HepG2 (cell line): Measurements from ENCODE around the gene MSI2. TPM values are rescaled to one million over a fixed set of nuclear protein-coding genes. Genes with fewer than 3 reads are reported as not detected.

Experiments
- BRD4 ChIP-seq: sonication (generic); formaldehyde crosslinking; IDR thresholded peaks from 2 replicates; pipeline ENCODE4 v1.4.0; 2020; ENCODE audit warnings: missing genetic modification reagents
- CAMTA2 ChIP-seq: sonication (generic); formaldehyde crosslinking; IDR thresholded peaks from 2 replicates; pipeline ENCODE4 v1.4.0; 2020; ENCODE audit warnings: mild to moderate bottlenecking, missing genetic modification reagents, borderline replicate concordance
- HBP1 ChIP-seq: IDR thresholded peaks from 2 replicates; pipeline ENCODE4 v1.6.1; 2016; ENCODE audit warnings: low read depth, control low read depth
- KLF9 ChIP-seq: IDR thresholded peaks from 2 replicates; pipeline ENCODE4 v1.6.1; 2016; ENCODE audit warnings: low read depth
- KMT2B ChIP-seq: IDR thresholded peaks from 2 replicates; pipeline ENCODE4 v1.6.1; 2016; ENCODE audit warnings: missing genetic modification reagents, missing compliant biosample characterization
- MATR3 ChIP-seq: sonication (generic); formaldehyde crosslinking; IDR thresholded peaks from 2 replicates; pipeline ENCODE4 v1.4.0; 2020; ENCODE audit warnings: missing genetic modification reagents
- MLLT10 ChIP-seq: sonication (generic); formaldehyde crosslinking; IDR thresholded peaks from 2 replicates; pipeline ENCODE4 v1.4.0; 2020; ENCODE audit warnings: missing genetic modification reagents
- NBN ChIP-seq: fragments of 450-650 bp; conservative IDR thresholded peaks from 2 replicates; pipeline ENCODE4 v1.6.1; 2017
- NFIB ChIP-seq: sonication (generic); formaldehyde crosslinking; IDR thresholded peaks from 2 replicates; pipeline ENCODE4 v1.9.0; 2021; ENCODE audit warnings: missing genetic modification reagents, mild to moderate bottlenecking, borderline replicate concordance
- NFKB2 ChIP-seq: sonication (generic); formaldehyde crosslinking; IDR thresholded peaks from 2 replicates; pipeline ENCODE4 v1.4.0; 2020; ENCODE audit warnings: missing genetic modification reagents, borderline replicate concordance
- PCBP1 ChIP-seq: fragments of 200-400 bp; formaldehyde crosslinking; IDR thresholded peaks from 2 replicates; pipeline ENCODE4 v1.6.1; 2017; ENCODE audit warnings: mild to moderate bottlenecking, low read depth, low read length, borderline replicate concordance
- PRPF4 ChIP-seq: fragments of 200-400 bp; formaldehyde crosslinking; IDR thresholded peaks from 2 replicates; pipeline ENCODE4 v1.6.1; 2016; ENCODE audit warnings: low read length, low read depth; ENCODE audit not compliant: poor library complexity, severe bottlenecking
- RBM22 ChIP-seq: fragments of 200-400 bp; formaldehyde crosslinking; optimal IDR thresholded peaks from 2 replicates; pipeline ENCODE3; 2017; ENCODE audit warnings: mild to moderate bottlenecking, low read length, moderate library complexity
- REXO4 ChIP-seq: sonication (generic); formaldehyde crosslinking; IDR thresholded peaks from 2 replicates; pipeline ENCODE4 v1.8.0; 2022; ENCODE audit warnings: missing genetic modification reagents, mild to moderate bottlenecking, borderline replicate concordance
- SAFB2 ChIP-seq: sonication (generic); formaldehyde crosslinking; IDR thresholded peaks from 2 replicates; pipeline ENCODE4 v1.5.1; 2020; ENCODE audit warnings: missing genetic modification reagents, low read depth, mild to moderate bottlenecking, borderline replicate concordance
- TBX2 ChIP-seq: sonication (generic); formaldehyde crosslinking; IDR thresholded peaks from 2 replicates; pipeline ENCODE4 v1.5.0; 2020; ENCODE audit warnings: missing genetic modification reagents, mild to moderate bottlenecking, borderline replicate concordance
- TCF7 ChIP-seq: sonication (generic); IDR thresholded peaks from 2 replicates; pipeline ENCODE4 v1.6.1; 2016; ENCODE audit warnings: antibody characterized with exemption, low read depth
- WIZ ChIP-seq: sonication (generic); formaldehyde crosslinking; IDR thresholded peaks from 2 replicates; pipeline ENCODE4 v1.5.1; 2020; ENCODE audit warnings: mild to moderate bottlenecking, missing genetic modification reagents
- ZBTB3 ChIP-seq: sonication (generic); formaldehyde crosslinking; IDR thresholded peaks from 2 replicates; pipeline ENCODE4 v1.4.0; 2020; ENCODE audit warnings: low read depth, mild to moderate bottlenecking, moderate library complexity, missing genetic modification reagents, borderline replicate concordance
- ZNF138 ChIP-seq: sonication (generic); formaldehyde crosslinking; IDR thresholded peaks from 2 replicates; pipeline ENCODE4 v1.5.0; 2020; ENCODE audit warnings: mild to moderate bottlenecking, low read depth, missing genetic modification reagents
- ZNF180 ChIP-seq: sonication (generic); formaldehyde crosslinking; IDR thresholded peaks from 2 replicates; pipeline ENCODE4 v1.4.0; 2020; ENCODE audit warnings: low read depth, missing genetic modification reagents, borderline replicate concordance
- ZNF20 ChIP-seq: sonication (generic); formaldehyde crosslinking; IDR thresholded peaks from 2 replicates; pipeline ENCODE4 v1.4.0; 2020; ENCODE audit warnings: mild to moderate bottlenecking, moderate library complexity, missing genetic modification reagents
- ZNF232 ChIP-seq: sonication (generic); formaldehyde crosslinking; IDR thresholded peaks from 2 replicates; pipeline ENCODE4 v1.4.0; 2020; ENCODE audit warnings: missing genetic modification reagents, borderline replicate concordance
- ZNF235 ChIP-seq: sonication (generic); formaldehyde crosslinking; IDR thresholded peaks from 2 replicates; pipeline ENCODE4 v1.8.1; 2023; ENCODE audit warnings: mild to moderate bottlenecking, missing genetic modification reagents, borderline replicate concordance
- ZNF30 ChIP-seq: sonication (generic); formaldehyde crosslinking; IDR thresholded peaks from 2 replicates; pipeline ENCODE4 v1.5.0; 2020; ENCODE audit warnings: mild to moderate bottlenecking, missing genetic modification reagents
- ZNF326 ChIP-seq: sonication (generic); formaldehyde crosslinking; IDR thresholded peaks from 2 replicates; pipeline ENCODE4 v1.4.0; 2020; ENCODE audit warnings: missing genetic modification reagents, borderline replicate concordance
- ZNF382 ChIP-seq: sonication (generic); formaldehyde crosslinking; IDR thresholded peaks from 2 replicates; pipeline ENCODE4 v1.5.0; 2020; ENCODE audit warnings: missing genetic modification reagents, mild to moderate bottlenecking, borderline replicate concordance
- ZNF441 ChIP-seq: sonication (generic); formaldehyde crosslinking; IDR thresholded peaks from 2 replicates; pipeline ENCODE4 v1.7.0; 2021; ENCODE audit warnings: missing genetic modification reagents, borderline replicate concordance
- ZNF546 ChIP-seq: sonication (generic); formaldehyde crosslinking; conservative IDR thresholded peaks from 2 replicates; pipeline ENCODE4 v1.8.1; 2023; ENCODE audit warnings: mild to moderate bottlenecking, missing genetic modification reagents
- ZNF746 ChIP-seq: sonication (generic); formaldehyde crosslinking; IDR thresholded peaks from 2 replicates; pipeline ENCODE4 v1.8.0; 2022; ENCODE audit warnings: mild to moderate bottlenecking, missing genetic modification reagents
- ZNF749 ChIP-seq: sonication (generic); formaldehyde crosslinking; IDR thresholded peaks from 2 replicates; pipeline ENCODE4 v1.8.0; 2022; ENCODE audit warnings: mild to moderate bottlenecking, missing genetic modification reagents, moderate library complexity, borderline replicate concordance
- ZUFSP ChIP-seq: sonication (generic); formaldehyde crosslinking; IDR thresholded peaks from 2 replicates; pipeline ENCODE4 v1.9.0; 2021; ENCODE audit warnings: missing genetic modification reagents, mild to moderate bottlenecking, borderline replicate concordance
- polyA plus RNA-seq, 8 experiments: library from polyadenylated mRNA; depleted of rRNA in 3 of 8; stranded (reverse) in 7 of 8; unstranded in 1 of 8; fragments of >200 nt; fragmentation: Illumina TruSeq in 4 of 8; extraction: Trizol in 4 of 8; gene quantifications; 2 replicates each; pipeline versions ENCODE4 v1.2.1 to v1.2.3, GENCODE V29; 2011 to 2016; ENCODE audit warnings: low read depth in 4 of 8, missing spikeins in 1 of 8, mixed read lengths in 1 of 8; ENCODE audit not compliant: insufficient read depth in 1 of 8
- total RNA-seq, 5 experiments: library from RNA; depleted of rRNA; stranded (reverse); fragments of >200 nt; fragmentation: Illumina TruSeq; extraction: Trizol; gene quantifications; 2 replicates each; pipeline ENCODE4 v1.2.3, GENCODE V29; 2016; ENCODE audit warnings: low read depth in 1 of 5

The MSI2 gene
- total and polyA plus RNA-seq, 2 of the 13 experiments (the other 11 are each of a cell fraction or from before 2014, with no cell fraction given) = 77.5 to 78.4 TPM

GRCh38 chr17:57377094-57377493, 120.8 kb downstream of the MSI2 start (continued):
- TF ChIP-seq RBM22 (no peak), ZNF232 (CRISPR knock-in tag) (no peak), REXO4 (CRISPR knock-in tag) (no peak), NBN (no peak), KLF9 (CRISPR knock-in tag) (0 out of 2 replicates have a peak, but pooled peaks have one; percentile 49), KMT2B (peak; percentile 68), ZNF138 (CRISPR knock-in tag) (no peak), ZNF746 (CRISPR knock-in tag) (no peak), ZNF326 (CRISPR knock-in tag) (no peak), ZNF235 (CRISPR knock-in tag) (no peak), ZNF546 (CRISPR knock-in tag) (no peak), ZNF20 (CRISPR knock-in tag) (no peak), ZNF382 (CRISPR knock-in tag) (no peak), BRD4 (CRISPR knock-in tag) (no peak), PCBP1 (no peak), WIZ (CRISPR knock-in tag) (no peak), TBX2 (CRISPR knock-in tag) (no peak; the same call in 1 of the 2 replicates), ZNF749 (no peak; the same call in 1 of the 2 replicates), PRPF4 (no peak), ZNF180 (CRISPR knock-in tag) (no peak), SAFB2 (no peak), CAMTA2 (no peak), MLLT10 (CRISPR knock-in tag) (no peak), MATR3 (no peak), NFIB (CRISPR knock-in tag) (no peak), ZBTB3 (CRISPR knock-in tag) (no peak), TCF7 (no peak), HBP1 (no peak), ZNF30 (no peak), NFKB2 (CRISPR knock-in tag) (no peak), ZUFSP (CRISPR knock-in tag) (no peak), ZNF441 (no peak)
